PC-9 (cell line): Measurements from ENCODE around the gene THSD1.

Experiments
- CTCF ChIP-seq: fragments of 200-600 bp; sonication (generic); conservative IDR thresholded peaks from 2 replicates; pipeline ENCODE4 v1.6.1; 2017; ENCODE audit warnings: mixed run types, antibody characterized with exemption, mild to moderate bottlenecking, moderate library complexity
- EZH2 ChIP-seq: fragments of 200-600 bp; sonication (generic); IDR thresholded peaks from 2 replicates; pipeline ENCODE4 v1.8.0; 2017; ENCODE audit warnings: antibody characterized with exemption, low read depth

GRCh38 chr13:52359534-52359933 lies 46.4 kb downstream of the THSD1 start:
- TF ChIP-seq CTCF: no peak
- TF ChIP-seq EZH2: no peak
